IMR-90 (cell line): ENCODE results near the gene IDH3B. TPM values are rescaled to one million over a fixed set of nuclear protein-coding genes. Genes with fewer than 3 reads are reported as not detected.

ENCODE experiments used
- ATAC-seq: fragments of 200-7000 bp; cut with Tn5 transposase; 2 replicates; pipeline ENCODE4 v1.9.1; 2020; ENCODE audit warnings: low read depth, mild to moderate bottlenecking, moderate library complexity
- BruUV-seq: library from RNA; stranded (reverse); fragments of 400-500 nt; replicated peaks from 2 replicates; lab custom pipeline; 2021; lab: Mats Ljungman, UMichigan
- CTCF ChIA-PET: fragments of 300-600 bp; formaldehyde crosslinking; extraction: SDS; loops from one replicate; lab custom pipeline; 2021; ENCODE audit warnings: antibody characterized with exemption; lab: Yijun Ruan, JAX
- POLR2A ChIA-PET: fragments of 300-600 bp; sonication (Branson Sonifier 250); formaldehyde crosslinking; loops from one replicate; lab custom pipeline; 2022; ENCODE audit warnings: antibody characterized with exemption; ENCODE audit not compliant: unreplicated experiment; lab: Charles Lee
- DNase-seq: peaks from one replicate; pipeline ENCODE4 v3.0.0; 2013
- H2AFZ ChIP-seq: replicated peaks from 2 replicates; pipeline ENCODE3; 2013; ENCODE audit warnings: low read length, mild to moderate bottlenecking; ENCODE audit not compliant: poor library complexity
- H2AK5ac ChIP-seq: 2 replicates; pipeline ENCODE4 v1.6.1; 2013; ENCODE audit warnings: low read depth, low read length, inconsistent platforms
- H2AK9ac ChIP-seq: replicated peaks from 2 replicates; pipeline ENCODE3; 2013; ENCODE audit warnings: mild to moderate bottlenecking, low read depth, low read length, moderate library complexity; ENCODE audit not compliant: poor library complexity
- H2BK120ac ChIP-seq: 2 replicates; pipeline ENCODE4 v1.6.1; 2013; ENCODE audit warnings: low read depth, low read length, inconsistent platforms
- H2BK15ac ChIP-seq: 3 replicates; pipeline ENCODE4 v1.6.1; 2013; ENCODE audit warnings: low read depth, low read length, inconsistent platforms
- H2BK20ac ChIP-seq: 2 replicates; pipeline ENCODE4 v1.6.1; 2013; ENCODE audit warnings: low read depth, mild to moderate bottlenecking, inconsistent platforms, low read length, moderate library complexity
- H2BK5ac ChIP-seq: 2 replicates; pipeline ENCODE4 v1.6.1; 2013; ENCODE audit warnings: mild to moderate bottlenecking, low read depth, low read length, inconsistent platforms; ENCODE audit not compliant: poor library complexity, severe bottlenecking
- H3K14ac ChIP-seq: replicated peaks from 2 replicates; pipeline ENCODE4 v1.6.1; 2013; ENCODE audit warnings: low read depth, low read length, inconsistent platforms
- H3K18ac ChIP-seq: 2 replicates; pipeline ENCODE4 v1.6.1; 2013; ENCODE audit warnings: low read depth, low read length, control low read depth
- H3K23ac ChIP-seq: 2 replicates; pipeline ENCODE4 v1.6.1; 2013; ENCODE audit warnings: low read depth, low read length, inconsistent platforms
- H3K27ac ChIP-seq: 2 replicates; pipeline ENCODE4 v1.5.1; 2013; ENCODE audit warnings: mild to moderate bottlenecking, control low read depth, low read length; ENCODE audit not compliant: insufficient read depth
- H3K27me3 ChIP-seq: 2 replicates; pipeline ENCODE4 v1.6.1; 2013; ENCODE audit warnings: low read length; ENCODE audit not compliant: control insufficient read depth, insufficient read depth
- H3K36me3 ChIP-seq: 2 replicates; pipeline ENCODE4 v1.6.1; 2013; ENCODE audit warnings: low read length, mixed read lengths; ENCODE audit not compliant: control insufficient read depth, insufficient read depth
- H3K4ac ChIP-seq: 2 replicates; pipeline ENCODE4 v1.6.1; 2013; ENCODE audit warnings: low read depth, low read length, inconsistent platforms
- H3K4me1 ChIP-seq: 2 replicates; pipeline ENCODE4 v1.6.1; 2013; ENCODE audit warnings: low read length, mixed read lengths; ENCODE audit not compliant: control insufficient read depth, insufficient read depth
- H3K4me2 ChIP-seq: 2 replicates; pipeline ENCODE4 v1.6.1; 2013; ENCODE audit warnings: low read depth, mild to moderate bottlenecking, control low read depth, low read length, moderate library complexity
- H3K4me3 ChIP-seq: 2 replicates; pipeline ENCODE4 v1.5.1; 2013; ENCODE audit warnings: low read depth, mild to moderate bottlenecking, control low read depth, low read length, moderate library complexity; ENCODE audit not compliant: insufficient read depth
- H3K56ac ChIP-seq: 2 replicates; pipeline ENCODE4 v1.6.1; 2013; ENCODE audit warnings: low read length, inconsistent platforms; ENCODE audit not compliant: insufficient read depth; ENCODE audit errors: extremely low read depth
- H3K79me1 ChIP-seq, 2 experiments: 2 replicates each; pipeline ENCODE4 v1.6.1; 2013; ENCODE audit warnings: low read length in 2 of 2, inconsistent platforms in 1 of 2, low read depth in 1 of 2
- H3K9ac ChIP-seq: 2 replicates; pipeline ENCODE4 v1.6.1; 2013; ENCODE audit warnings: low read depth, low read length, control low read depth
- H3K9me1 ChIP-seq: 2 replicates; pipeline ENCODE4 v1.6.1; 2013; ENCODE audit warnings: low read length, inconsistent platforms; ENCODE audit not compliant: insufficient read depth
- H3K9me3 ChIP-seq: 2 replicates; pipeline ENCODE4 v1.6.1; 2013; ENCODE audit warnings: low read length; ENCODE audit not compliant: control insufficient read depth, insufficient read depth
- H4K20me1 ChIP-seq: 2 replicates; pipeline ENCODE4 v1.6.1; 2013; ENCODE audit warnings: low read length, inconsistent platforms; ENCODE audit not compliant: insufficient read depth
- H4K5ac ChIP-seq: 2 replicates; pipeline ENCODE4 v1.6.1; 2013; ENCODE audit warnings: mild to moderate bottlenecking, low read depth, low read length, control low read depth
- H4K8ac ChIP-seq, 2 experiments: 2 replicates each; pipeline ENCODE4 v1.6.1; 2013; ENCODE audit warnings: low read depth in 2 of 2, low read length in 2 of 2, control low read depth in 1 of 2, inconsistent platforms in 1 of 2
- H4K91ac ChIP-seq: 2 replicates; pipeline ENCODE4 v1.6.1; 2013; ENCODE audit warnings: low read depth, low read length, inconsistent platforms; ENCODE audit not compliant: insufficient read depth
- CHD1 ChIP-seq: IDR thresholded peaks from 2 replicates; pipeline ENCODE4 v1.6.1; 2012; ENCODE audit warnings: low read depth, low read length, improper control_type of control experiment
- CTCF ChIP-seq: conservative IDR thresholded peaks from 2 replicates; pipeline ENCODE4 v1.5.1; 2012; ENCODE audit warnings: mild to moderate bottlenecking, low read depth, low read length, improper control_type of control experiment
- MAZ ChIP-seq: IDR thresholded peaks from 2 replicates; pipeline ENCODE4 v1.6.1; 2012; ENCODE audit warnings: low read depth, mild to moderate bottlenecking, low read length, improper control_type of control experiment, moderate library complexity, borderline replicate concordance
- MXI1 ChIP-seq: IDR thresholded peaks from 2 replicates; pipeline ENCODE4 v1.6.1; 2012; ENCODE audit warnings: low read depth, mild to moderate bottlenecking, low read length, moderate library complexity, borderline replicate concordance
- NFE2L2 ChIP-seq: fragments of 150-350 bp; IDR thresholded peaks from 2 replicates; pipeline ENCODE4 v1.6.1; 2016; ENCODE audit warnings: low read depth, mild to moderate bottlenecking, low read length
- RCOR1 ChIP-seq: IDR thresholded peaks from 2 replicates; pipeline ENCODE4 v1.6.1; 2012; ENCODE audit warnings: mild to moderate bottlenecking, low read length, improper control_type of control experiment; ENCODE audit not compliant: insufficient replicate concordance
- SMC3 ChIP-seq: fragments of 150-350 bp; IDR thresholded peaks from 2 replicates; pipeline ENCODE4 v1.6.1; 2016; ENCODE audit warnings: low read depth, mild to moderate bottlenecking, antibody characterized with exemption, low read length, moderate library complexity
- WGBS, 2 experiments: methylation state at CpG; one replicate each; pipeline versions ENCODE4 v1.1.5 to v1.1.7; 2013; ENCODE audit warnings: missing lambda C conversion rate in 2 of 2; ENCODE audit not compliant: insufficient read length in 1 of 2; ENCODE audit errors: extremely low coverage in 2 of 2; 5-methylcytosine and 5-hydroxymethylcytosine counted together
- dilution Hi-C: fragments of 300-500 bp; cut with HindIII; formaldehyde crosslinking; loops from one replicate; pipeline ENCODE4 v1.14.3; 2018; ENCODE audit warnings: low sequenced_read_pairs; ENCODE audit not compliant: unreplicated experiment
- in situ Hi-C: fragments of 300-500 bp; cut with MboI; formaldehyde crosslinking; loops from 3 replicates; pipeline ENCODE4 v1.14.3; 2019; ENCODE audit warnings: low sequenced_read_pairs, inconsistent platforms, mixed read lengths
- intact Hi-C: fragments of 100-400 bp; cut with micrococcal nuclease; formaldehyde crosslinking; loops from 2 replicates; pipeline ENCODE4 v1.10.0; 2022
- polyA plus RNA-seq, 3 experiments: library from polyadenylated mRNA; depleted of rRNA; stranded (reverse); fragments of >200 nt; gene quantifications; 2 replicates each; pipeline ENCODE4 v1.2.3, GENCODE V29; 2012; ENCODE audit warnings: low replicate concordance in 1 of 3
- total RNA-seq: library from RNA; depleted of rRNA; stranded (reverse); fragments of >200 nt; gene quantifications from 2 replicates; pipeline ENCODE4 v1.2.3, GENCODE V29; 2012

The IDH3B gene
- total and polyA plus RNA-seq, 2 of the 4 experiments (the other 2 are of a cell fraction): 151 to 160 TPM

- in situ Hi-C loops: no loop called here
- peak overlapping the region; percentile 34 for H2AK9ac ChIP-seq
- no peak overlapping the region for H2BK15ac ChIP-seq
- H3K9ac ChIP-seq: no peak overlapping the region
- dilution Hi-C loops: no loop called here
- WGBS, 2 experiments: 87% methylated on average over 10 of the region's 13 CpGs; no CpG with 5 or more reads in 1 of the 2 experiments
- no peaks in the 10 kb centered on the region for H3K9me3 ChIP-seq
- BruUV-seq: no TSS peak
- no peak overlapping the region for H3K27ac ChIP-seq
- H3K18ac ChIP-seq: no peak overlapping the region
- peaks cover 73% of the 10 kb centered on the region for H3K36me3 ChIP-seq
- H4K5ac ChIP-seq: no peak overlapping the region
- DNase-seq (no peak), ATAC-seq (peak; percentile 27; the same call in 1 of the 2 replicates)
- H2AFZ ChIP-seq: no peak overlapping the region
- no peak overlapping the region for H2BK20ac ChIP-seq
- peaks cover 18% of the 10 kb centered on the region for H3K9me1 ChIP-seq
- H2BK5ac ChIP-seq: no peak overlapping the region
- POLR2A ChIA-PET: no interaction called here
- no peak overlapping the region for H4K91ac ChIP-seq
- H2BK120ac ChIP-seq: no peak overlapping the region
- CTCF ChIA-PET: no interaction called here
- H3K14ac ChIP-seq: no peak overlapping the region
- no peak overlapping the region for H3K4ac ChIP-seq
- no peak overlapping the region for H3K4me3 ChIP-seq
- H2AK5ac ChIP-seq: no peak overlapping the region
- no peak overlapping the region for H3K56ac ChIP-seq
- no peak overlapping the region for H3K4me2 ChIP-seq
- H3K23ac ChIP-seq: no peak overlapping the region
- H4K8ac ChIP-seq: no peak overlapping the region
- peaks cover 8% of the 10 kb centered on the region for H3K4me1 ChIP-seq
- peaks cover 50% of the 10 kb centered on the region for H4K20me1 ChIP-seq
- intact Hi-C loops: no loop called here
- no peaks in the 10 kb centered on the region for H3K27me3 ChIP-seq
- TF ChIP-seq CHD1: no peak
- no peak for TF ChIP-seq NFE2L2
- no peak for TF ChIP-seq MAZ
- no peak for TF ChIP-seq RCOR1
- TF ChIP-seq MXI1: no peak
- TF ChIP-seq CTCF: no peak
- TF ChIP-seq SMC3: no peak
- H3K79me1 ChIP-seq: peaks cover 35 to 63% of the 10 kb centered on the region in 2 experiments
Measured at GRCh38 chr20:2658414-2659354, 5.3 kb downstream of the IDH3B start.
